ENCODE results near the gene CDC42SE2.
"Not testable (repeated sequence)": the region's sequence is repeated elsewhere in the genome, so short reads cannot be mapped to it uniquely, and the experiment has no call there.

Gene CDC42SE2

GRCh38 chr5:131371835-131372234 lies 108.0 kb downstream of the CDC42SE2 start:
- no peak for DNase-seq

- no peak for DNase-seq
Measured at GRCh38 chr5:131373265-131373664, 109.4 kb downstream of the CDC42SE2 start.

GRCh38 chr5:131375351-131375750 lies 111.5 kb downstream of the CDC42SE2 start:
- DNase-seq: peak; percentile 29

- no peak for DNase-seq
Measured at GRCh38 chr5:131377346-131377745, 113.5 kb downstream of the CDC42SE2 start.

- no peak for DNase-seq
Measured at GRCh38 chr5:131377785-131378325, 114.0 kb downstream of the CDC42SE2 start.

- peak; percentile 49 for DNase-seq
Measured at GRCh38 chr5:131378721-131379541, 115.1 kb downstream of the CDC42SE2 start.

GRCh38 chr5:131379723-131380122 lies 115.9 kb downstream of the CDC42SE2 start:
- DNase-seq: peak; percentile 90

GRCh38 chr5:131380238-131380637 lies 116.4 kb downstream of the CDC42SE2 start:
- not testable (repeated sequence) for DNase-seq

- no peak for DNase-seq
Measured at GRCh38 chr5:131381021-131381420, 117.2 kb downstream of the CDC42SE2 start.

- no peak for DNase-seq
Measured at GRCh38 chr5:131381777-131382176, 117.9 kb downstream of the CDC42SE2 start.

GRCh38 chr5:131382407-131383395 lies 118.8 kb downstream of the CDC42SE2 start:
- peak; percentile 83 for DNase-seq

- no peak for DNase-seq
Measured at GRCh38 chr5:131384173-131384572, 120.3 kb downstream of the CDC42SE2 start.

GRCh38 chr5:131384616-131385214 lies 120.9 kb downstream of the CDC42SE2 start:
- DNase-seq: no peak

GRCh38 chr5:131386124-131386523 lies 122.3 kb downstream of the CDC42SE2 start:
- no peak for DNase-seq

- no peak for DNase-seq
Measured at GRCh38 chr5:131386779-131387178, 122.9 kb downstream of the CDC42SE2 start.

- no peak for DNase-seq
Measured at GRCh38 chr5:131387255-131387654, 123.4 kb downstream of the CDC42SE2 start.

- no peak for DNase-seq
Measured at GRCh38 chr5:131389096-131389868, 125.4 kb downstream of the CDC42SE2 start.

- DNase-seq: no peak
Measured at GRCh38 chr5:131389869-131390265, 126.0 kb downstream of the CDC42SE2 start.

- peak; percentile 37 for DNase-seq
Measured at GRCh38 chr5:131392466-131393095, 128.7 kb downstream of the CDC42SE2 start.

GRCh38 chr5:131393498-131393968 lies 129.7 kb downstream of the CDC42SE2 start:
- DNase-seq: no peak

GRCh38 chr5:131394128-131394527 lies 130.3 kb downstream of the CDC42SE2 start:
- DNase-seq: peak; percentile 79
